GM23248 (cell line): ENCODE results near the gene TCTN1.

Experiments
- EZH2 ChIP-seq: fragments of 200-600 bp; sonication (generic); IDR thresholded peaks from 2 replicates; pipeline ENCODE4 v1.6.1; 2018; ENCODE audit warnings: antibody characterized with exemption, mild to moderate bottlenecking; ENCODE audit not compliant: insufficient read depth, poor library complexity, severe bottlenecking
- EZH2phosphoT487 ChIP-seq: fragments of 200-600 bp; sonication (generic); IDR thresholded peaks from 2 replicates; pipeline ENCODE4 v1.6.1; 2018; ENCODE audit warnings: antibody characterized with exemption, moderate library complexity, mild to moderate bottlenecking, low read depth; ENCODE audit not compliant: insufficient read depth

DNA sequence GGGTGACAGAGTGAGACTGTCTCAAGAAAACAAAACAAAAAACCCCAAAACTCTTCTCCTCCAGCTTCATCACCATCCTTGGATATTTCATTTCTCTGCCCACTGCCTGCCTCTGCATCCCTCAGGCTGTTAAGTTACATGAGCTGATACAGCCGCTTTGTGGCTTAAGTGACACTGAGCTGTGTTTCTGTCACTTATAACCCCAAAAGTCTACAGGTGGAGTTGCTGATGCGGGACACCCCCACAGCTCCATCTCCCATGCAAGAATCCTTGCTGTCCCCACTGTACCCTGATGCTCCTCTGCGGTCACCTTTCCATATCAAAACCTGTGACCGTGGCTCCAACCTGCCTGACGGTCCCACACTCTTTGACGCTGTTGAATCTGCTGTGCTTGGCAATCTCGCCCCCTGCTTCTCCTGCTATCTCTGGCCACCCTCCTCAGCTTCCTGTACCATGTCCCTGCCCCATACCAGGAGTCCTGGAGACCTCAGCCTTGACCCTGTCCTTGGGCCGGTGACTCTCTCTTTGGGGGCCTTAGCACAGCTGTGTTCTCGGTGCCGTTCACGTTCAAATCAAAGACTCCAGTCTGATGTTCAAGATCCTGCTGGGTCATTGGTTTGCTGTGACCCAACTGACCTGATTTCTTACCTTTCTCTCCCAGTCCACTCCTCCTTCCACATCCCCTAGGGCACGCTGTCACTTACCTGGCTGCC is 54.7 kb downstream of the TCTN1 start:
- no peak for TF ChIP-seq EZH2phosphoT487
- TF ChIP-seq EZH2 = no peak
